Vagina (tissue), 2 donors: ENCODE data around the gene ST8SIA3. TPM values are rescaled to one million over a fixed set of nuclear protein-coding genes. Genes with fewer than 3 reads are reported as not detected.
"Not testable (repeated sequence)": the region's sequence is repeated elsewhere in the genome, so short reads cannot be mapped to it uniquely, and the experiment has no call there.

Experiments
- DNase-seq, 2 donors: peaks; one replicate each; pipeline ENCODE4 v3.0.0-alpha.2; 2017; ENCODE audit errors: extremely low spot score in 2 of 2
- H3K27ac ChIP-seq: fragments of 200-600 bp; sonication (generic); one replicate; pipeline ENCODE4 v1.5.1; 2019
- H3K27me3 ChIP-seq: fragments of 200-600 bp; sonication (generic); one replicate; pipeline ENCODE4 v1.5.1; 2019
- H3K36me3 ChIP-seq, 2 donors: fragments of 200-600 bp; sonication (generic); one replicate each; pipeline ENCODE4 v1.5.1; 2017 to 2019
- H3K4me1 ChIP-seq: fragments of 200-600 bp; sonication (generic); one replicate; pipeline ENCODE4 v1.5.1; 2019
- H3K4me3 ChIP-seq, 2 donors: fragments of 200-600 bp; sonication (generic); 1 replicate in 1 of 2; 2 replicates in 1 of 2; pipeline ENCODE4 v1.5.1; 2016 to 2019
- H3K9me3 ChIP-seq: fragments of 200-600 bp; sonication (generic); one replicate; pipeline ENCODE4 v1.5.1; 2019
- CTCF ChIP-seq, 3 experiments: fragments of 450-650 bp in 2 of 3; fragments of 200-600 bp in 1 of 3; sonication (generic) in 1 of 3; IDR thresholded peaks; one replicate each; pipeline ENCODE4 v1.5.1; 2017 to 2019; ENCODE audit warnings: antibody characterized with exemption in 3 of 3, mild to moderate bottlenecking in 2 of 3, moderate library complexity in 2 of 3
- POLR2A ChIP-seq, 2 donors: fragments of 450-650 bp; IDR thresholded peaks; one replicate each; pipeline ENCODE4 v1.6.1; 2017; ENCODE audit warnings: antibody characterized with exemption in 2 of 2, mild to moderate bottlenecking in 2 of 2, moderate library complexity in 2 of 2
- POLR2AphosphoS5 ChIP-seq, 2 donors: sonication (generic); formaldehyde crosslinking; IDR thresholded peaks; one replicate each; pipeline ENCODE4 v1.9.0; 2017; ENCODE audit warnings: antibody characterized with exemption in 2 of 2, mild to moderate bottlenecking in 2 of 2, low read depth in 1 of 2; ENCODE audit not compliant: insufficient read depth in 1 of 2
- intact Hi-C: fragments of 100-400 bp; cut with DNase I; formaldehyde crosslinking; loops from one replicate; pipeline ENCODE4 v1.15.1; 2023
- total RNA-seq: library from RNA; depleted of rRNA; stranded (reverse); fragments of >200 nt; gene quantifications from one replicate; pipeline ENCODE4 v1.2.3, GENCODE V29; 2016

ST8SIA3 gene
- total RNA-seq, 1 donor from 2014 or later = 0.25 TPM

- TF ChIP-seq POLR2A (IDR thresholded peaks at IDR 0.05) (no peak), POLR2AphosphoS5 (IDR thresholded peaks at IDR 0.05; ENCODE audit: insufficient read depth in 1 of 2, low read depth in 1 of 2) (no peak), CTCF (IDR thresholded peaks at IDR 0.05) (no peak)
- Histone ChIP-seq H3K27ac (no peak overlapping the region), H3K4me1 (no peaks in the 10 kb centered on the region), H3K9me3 (no peaks in the 10 kb centered on the region), H3K36me3 (no peaks in the 10 kb centered on the region), H3K4me3 (no peak overlapping the region), H3K27me3 (no peaks in the 10 kb centered on the region)
- DNase-seq = no peak
- intact Hi-C loops = no loop called here
Observed at GRCh38 chr18:57389271-57389670, 36.9 kb downstream of the ST8SIA3 start.

GRCh38 chr18:57390044-57390443 is 37.7 kb downstream of the ST8SIA3 start:
- Histone ChIP-seq H3K36me3 (no peaks in the 10 kb centered on the region), H3K9me3 (no peaks in the 10 kb centered on the region), H3K4me1 (no peaks in the 10 kb centered on the region), H3K27me3 (no peaks in the 10 kb centered on the region), H3K4me3 (no peak overlapping the region), H3K27ac (no peak overlapping the region)
- TF ChIP-seq POLR2AphosphoS5 (IDR thresholded peaks at IDR 0.05; ENCODE audit: insufficient read depth in 1 of 2, low read depth in 1 of 2) = no peak
- no peak for TF ChIP-seq CTCF (IDR thresholded peaks at IDR 0.05)
- no peak for TF ChIP-seq POLR2A (IDR thresholded peaks at IDR 0.05)
- intact Hi-C loops = no loop called here
- DNase-seq = no peak

GRCh38 chr18:57394749-57395148 is 42.4 kb downstream of the ST8SIA3 start:
- H3K27me3 ChIP-seq, DNase-seq, H3K9me3 ChIP-seq, H3K27ac ChIP-seq, intact Hi-C loops, H3K36me3 ChIP-seq, H3K4me1 ChIP-seq, H3K4me3 ChIP-seq: not testable (repeated sequence)

GRCh38 chr18:57396831-57397230 is 44.5 kb downstream of the ST8SIA3 start:
- H3K27me3 ChIP-seq, H3K9me3 ChIP-seq, DNase-seq, H3K27ac ChIP-seq, H3K4me3 ChIP-seq, H3K36me3 ChIP-seq, intact Hi-C loops, H3K4me1 ChIP-seq: not testable (repeated sequence)

GRCh38 chr18:57397440-57398132 is 45.2 kb downstream of the ST8SIA3 start:
- Histone ChIP-seq H3K36me3 (no peaks in the 10 kb centered on the region), H3K4me3 (no peak overlapping the region), H3K27me3 (no peaks in the 10 kb centered on the region), H3K27ac (no peak overlapping the region), H3K4me1 (no peaks in the 10 kb centered on the region), H3K9me3 (no peaks in the 10 kb centered on the region)
- intact Hi-C loops = no loop called here
- TF ChIP-seq POLR2AphosphoS5 (IDR thresholded peaks at IDR 0.05; ENCODE audit: insufficient read depth in 1 of 2, low read depth in 1 of 2) (no peak), POLR2A (IDR thresholded peaks at IDR 0.05) (no peak), CTCF (IDR thresholded peaks at IDR 0.05) (no peak)
- no peak for DNase-seq

GRCh38 chr18:57404345-57404744 is 52.0 kb downstream of the ST8SIA3 start:
- intact Hi-C loops = no loop called here
- no peak overlapping the region for H3K27ac ChIP-seq
- no peak for DNase-seq
- H3K27me3 ChIP-seq = no peaks in the 10 kb centered on the region
- no peak for TF ChIP-seq CTCF (IDR thresholded peaks at IDR 0.05)
- no peak for TF ChIP-seq POLR2A (IDR thresholded peaks at IDR 0.05)
- no peak for TF ChIP-seq POLR2AphosphoS5 (IDR thresholded peaks at IDR 0.05; ENCODE audit: insufficient read depth in 1 of 2, low read depth in 1 of 2)
- no peaks in the 10 kb centered on the region for H3K9me3 ChIP-seq
- H3K4me3 ChIP-seq = no peak overlapping the region
- no peaks in the 10 kb centered on the region for H3K4me1 ChIP-seq
- H3K36me3 ChIP-seq = no peaks in the 10 kb centered on the region
